RWPE1 (cell line): ENCODE measurements around the gene TMEM184A.
A peak's percentile ranks its signal among the peaks of the same experiment; 100 is the strongest.

ENCODE experiments used
- CTCF ChIA-PET: fragments of 350-600 bp; sonication (Branson Sonifier 250); formaldehyde crosslinking; extraction: SDS; loops from one replicate; lab custom pipeline; 2021; lab: Yijun Ruan, JAX
- POLR2A ChIA-PET: fragments of 400-600 bp; formaldehyde crosslinking; extraction: SDS; loops from one replicate; lab custom pipeline; 2020; ENCODE audit warnings: antibody characterized with exemption; ENCODE audit not compliant: low non-redundant PET; lab: Yijun Ruan, JAX
- DNase-seq: peaks from one replicate; pipeline ENCODE4 v3.0.0; 2012; ENCODE audit warnings: low spot score
- H3K27ac ChIP-seq: fragments of 450-650 bp; 2 replicates; pipeline ENCODE4 v1.5.1; 2017
- CTCF ChIP-seq: fragments of 450-650 bp; conservative IDR thresholded peaks from 2 replicates; pipeline ENCODE4 v1.5.1; 2017; ENCODE audit warnings: low read depth, mild to moderate bottlenecking

Gene TMEM184A

GRCh38 chr7:1550005-1550845 is 5.8 kb downstream of the TMEM184A start:
- TF ChIP-seq CTCF, result no peak
- no peak for DNase-seq
- no peak overlapping the region for H3K27ac ChIP-seq
- ChIA-PET CTCF (interaction anchor here (0.5 kb wide), 1 partner anchor 43 kb away, joined by 4 read pairs; no protein-coding TSS in a partner anchor), POLR2A (no interaction called here)

DNA sequence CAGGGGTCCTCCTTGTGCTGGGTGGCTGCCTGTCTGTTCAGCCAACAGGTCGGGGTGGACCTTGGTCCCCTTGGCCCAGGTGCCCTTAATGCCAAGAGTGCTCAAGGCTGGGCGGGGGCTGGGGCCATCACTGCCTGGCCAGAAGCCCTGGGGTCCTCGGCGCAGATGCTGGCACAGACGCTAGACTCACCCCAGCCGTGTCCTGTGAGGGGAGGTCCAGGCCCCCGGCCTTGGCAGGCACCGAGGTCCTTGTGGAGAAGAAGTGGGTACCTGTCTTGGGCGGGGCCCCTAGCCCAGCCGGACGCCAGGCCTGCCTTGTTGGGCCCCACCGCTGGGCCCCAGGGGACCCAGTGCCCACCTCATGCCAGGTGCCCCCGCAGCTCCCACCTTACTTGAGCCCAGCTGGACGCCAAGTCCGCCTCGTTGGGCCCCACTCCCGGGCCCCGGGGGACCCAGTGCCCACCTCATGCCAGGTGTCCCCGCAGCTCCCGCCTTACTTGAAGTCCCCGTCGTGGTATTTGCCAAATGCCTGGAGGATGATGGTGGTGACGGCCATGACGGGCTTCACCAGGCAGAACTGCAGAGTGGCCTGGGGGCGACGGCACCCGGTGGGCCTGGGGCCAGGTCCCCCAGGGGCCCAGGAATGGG is 6.5 kb downstream of the TMEM184A start:
- DNase-seq, result no peak
- TF ChIP-seq CTCF, result no peak
- ChIA-PET POLR2A (no interaction called here), CTCF (interaction anchor here (0.5 to 0.6 kb wide), 2 partner anchors 41 to 42 kb away, joined by 4 read pairs; no protein-coding TSS in a partner anchor)
- no peak overlapping the region for H3K27ac ChIP-seq

- H3K27ac ChIP-seq, result peak overlapping the region; percentile 12; the same call in 1 of the 2 replicates
- ChIA-PET POLR2A (no interaction called here), CTCF (interaction anchor here (0.6 to 0.7 kb wide), 2 partner anchors 40 to 75 kb away, joined by 4 read pairs; no protein-coding TSS in a partner anchor)
- DNase-seq, result no peak
- TF ChIP-seq CTCF, result no peak
Observed at GRCh38 chr7:1548944-1549343, 7.1 kb downstream of the TMEM184A start.

DNA sequence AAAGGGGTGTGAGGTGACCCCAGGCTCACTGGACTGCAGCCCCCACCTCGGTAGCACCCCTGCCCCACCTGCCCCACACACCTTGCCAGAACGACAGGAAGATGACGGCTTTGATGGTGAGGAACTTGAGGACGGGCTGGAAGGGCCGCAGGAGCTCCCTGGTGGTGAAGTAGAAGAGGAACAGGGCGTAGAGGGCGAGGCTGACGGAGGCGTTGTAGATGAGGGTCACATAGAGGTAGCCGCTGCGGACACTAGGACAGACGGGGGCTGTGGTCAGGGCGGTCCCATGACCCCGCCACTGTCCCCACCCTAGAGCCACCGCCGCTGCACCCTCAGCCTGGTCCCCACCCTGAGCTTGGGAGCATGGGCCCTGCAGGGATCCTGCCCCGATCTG is 7.6 kb downstream of the TMEM184A start:
- DNase-seq, result no peak
- peak overlapping the region; percentile 12; the same call in 1 of the 2 replicates for H3K27ac ChIP-seq
- TF ChIP-seq CTCF, result no peak
- POLR2A ChIA-PET, result no interaction called here
- CTCF ChIA-PET, result interaction anchor here (0.7 to 1.4 kb wide), 2 partner anchors 8 to 75 kb away, joined by 4 read pairs; partner anchors contain the start of gene TMEM184A

GRCh38 chr7:1547777-1548437 is 8.1 kb downstream of the TMEM184A start:
- ChIA-PET CTCF (interaction anchor here (0.6 to 1.4 kb wide), 4 partner anchors 8 to 709 kb away, joined by 3 to 4 read pairs (median 4); partner anchors contain the start of gene TMEM184A), POLR2A (no interaction called here)
- H3K27ac ChIP-seq, result peak overlapping the region; percentile 12; the same call in 1 of the 2 replicates
- TF ChIP-seq CTCF, result no peak
- DNase-seq, result no peak
